Measurements from ENCODE around the gene DDI1.

DDI1 gene

GRCh38 chr11:104086621-104087020 is 50.2 kb downstream of the DDI1 start:
- no peak for FAIRE-seq

Measured in TTC549 (cell line).